ENCODE data around the gene CHTF18.

GRCh38 chr16:777826-778225, 10.6 kb upstream of the CHTF18 start:
- TF ChIP-seq POLR2AphosphoS5 (IDR thresholded peaks at IDR 0.05; ENCODE audit: low read length) (no peak), NR2C2 (IDR thresholded peaks at IDR 0.05; ENCODE audit: borderline replicate concordance, control insufficient read depth, insufficient read length, low read depth) (no peak), JUNB (IDR thresholded peaks at IDR 0.05) (no peak), BMI1 (IDR thresholded peaks at IDR 0.05; ENCODE audit: borderline replicate concordance) (no peak)

Measured in GM12878 (cell line).